Activated naive CD4-positive, alpha-beta T cell treated with anti-CD3 and anti-CD28 coated beads for 36 hours (primary cell): ENCODE results near the gene NXN. TPM values are rescaled to one million over a fixed set of nuclear protein-coding genes. Genes with fewer than 3 reads are reported as not detected.

Experiments
- CTCF ChIA-PET: fragments of 350-600 bp; sonication (Branson Sonifier 250); formaldehyde crosslinking; loops from one replicate; lab custom pipeline; 2021; ENCODE audit warnings: antibody characterized with exemption; lab: Charles Lee
- DNase-seq: peaks from one replicate; pipeline ENCODE4 v3.0.0-alpha.2; 2020
- H3K27ac Mint-ChIP-seq: one replicate; pipeline ENCODE4 v1.8.0; 2021; ENCODE audit warnings: mild to moderate bottlenecking, mixed read lengths
- H3K27me3 Mint-ChIP-seq: one replicate; pipeline ENCODE4 v1.8.0; 2021; ENCODE audit warnings: low read depth, mixed read lengths
- H3K36me3 Mint-ChIP-seq: one replicate; pipeline ENCODE4 v1.8.0; 2021; ENCODE audit warnings: low read depth, mixed read lengths
- H3K4me1 Mint-ChIP-seq: one replicate; pipeline ENCODE4 v1.8.0; 2021; ENCODE audit warnings: low read depth, mixed read lengths
- H3K4me3 Mint-ChIP-seq: one replicate; pipeline ENCODE4 v1.8.0; 2021; ENCODE audit warnings: mild to moderate bottlenecking, moderate library complexity, mixed read lengths
- H3K9me3 Mint-ChIP-seq: one replicate; pipeline ENCODE4 v1.8.0; 2021; ENCODE audit warnings: mixed read lengths
- intact Hi-C: fragments of 100-400 bp; cut with micrococcal nuclease; formaldehyde crosslinking; loops from one replicate; pipeline ENCODE4 v1.15.1; 2023
- total RNA-seq, 2 experiments: library from RNA; stranded (reverse); gene quantifications; one replicate each; pipeline ENCODE4 v1.2.3, GENCODE V29; 2021

The NXN gene
- total RNA-seq, 2 experiments from 2014 or later: 0.20 to 0.33 TPM

DNA sequence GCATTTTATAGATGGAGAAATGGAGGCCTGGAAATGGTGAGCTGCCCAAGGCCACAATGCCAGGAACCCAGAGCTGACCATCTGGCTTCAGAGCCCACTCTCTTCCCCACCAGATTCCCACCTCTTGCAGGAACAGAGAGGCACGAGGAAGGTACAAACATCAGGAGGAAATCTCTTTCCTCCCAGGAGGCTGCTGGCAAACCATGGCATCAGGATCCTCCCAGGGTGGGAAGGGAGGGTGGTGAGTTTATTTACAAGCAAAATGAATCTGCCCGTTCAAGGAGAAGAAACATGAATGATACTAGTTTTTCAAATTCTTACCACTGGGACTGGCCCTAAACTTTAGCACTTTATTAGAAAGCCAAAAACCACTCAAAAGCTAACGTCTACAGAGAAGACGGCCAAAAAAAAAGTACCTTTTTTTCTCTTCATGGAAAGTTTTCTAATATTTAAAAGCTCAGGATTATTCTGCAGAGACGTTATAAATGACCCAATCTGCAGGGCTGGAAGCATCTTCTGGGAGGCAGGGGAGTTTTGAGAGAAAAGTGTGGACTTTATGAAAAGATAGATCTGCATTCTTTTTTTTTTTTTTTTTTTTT lies 79.1 kb downstream of the NXN start:
- H3K27ac Mint-ChIP-seq: no peak overlapping the region
- H3K27me3 Mint-ChIP-seq: peaks cover 40% of the 10 kb centered on the region
- no peaks in the 10 kb centered on the region for H3K9me3 Mint-ChIP-seq
- H3K4me3 Mint-ChIP-seq: no peak overlapping the region
- no peaks in the 10 kb centered on the region for H3K36me3 Mint-ChIP-seq
- CTCF ChIA-PET: no interaction called here
- DNase-seq: no peak
- H3K4me1 Mint-ChIP-seq: no peaks in the 10 kb centered on the region
- intact Hi-C loops: no loop called here

DNA sequence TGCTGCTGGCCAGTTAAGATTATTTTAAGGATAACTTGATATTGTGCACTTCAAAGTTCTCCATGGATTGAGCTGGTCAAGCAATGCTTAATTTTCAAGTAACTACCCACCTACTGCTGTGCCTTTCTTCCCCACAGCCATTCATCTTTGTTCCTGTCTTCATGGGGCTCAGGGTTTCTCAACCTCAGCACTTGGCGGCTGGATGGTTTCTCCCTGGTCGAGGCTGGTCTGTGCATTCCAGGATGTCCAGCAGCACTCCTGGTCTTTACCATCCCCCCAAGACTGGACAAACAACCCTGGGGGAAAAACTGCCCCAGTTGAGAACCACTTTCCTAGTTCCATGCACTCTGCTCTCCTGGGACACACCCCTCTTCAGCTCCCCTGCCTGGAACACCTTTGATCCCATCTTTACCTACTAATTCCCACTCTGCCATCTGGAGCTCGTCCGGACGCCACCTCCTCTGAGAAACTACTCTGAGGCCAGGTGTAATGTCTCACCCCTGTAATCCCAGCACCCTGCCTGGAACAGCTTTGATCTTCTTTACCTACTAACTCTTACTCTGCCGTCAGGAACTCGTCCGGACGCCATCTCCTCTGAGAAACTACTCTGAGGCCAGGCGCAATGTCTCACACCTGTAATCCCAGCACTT lies 81.5 kb downstream of the NXN start:
- no peaks in the 10 kb centered on the region for H3K9me3 Mint-ChIP-seq
- intact Hi-C loops: no loop called here
- DNase-seq: no peak
- no peak overlapping the region for H3K27ac Mint-ChIP-seq
- no peaks in the 10 kb centered on the region for H3K4me1 Mint-ChIP-seq
- peaks cover 34% of the 10 kb centered on the region for H3K27me3 Mint-ChIP-seq
- CTCF ChIA-PET: no interaction called here
- no peak overlapping the region for H3K4me3 Mint-ChIP-seq
- H3K36me3 Mint-ChIP-seq: no peaks in the 10 kb centered on the region

DNA sequence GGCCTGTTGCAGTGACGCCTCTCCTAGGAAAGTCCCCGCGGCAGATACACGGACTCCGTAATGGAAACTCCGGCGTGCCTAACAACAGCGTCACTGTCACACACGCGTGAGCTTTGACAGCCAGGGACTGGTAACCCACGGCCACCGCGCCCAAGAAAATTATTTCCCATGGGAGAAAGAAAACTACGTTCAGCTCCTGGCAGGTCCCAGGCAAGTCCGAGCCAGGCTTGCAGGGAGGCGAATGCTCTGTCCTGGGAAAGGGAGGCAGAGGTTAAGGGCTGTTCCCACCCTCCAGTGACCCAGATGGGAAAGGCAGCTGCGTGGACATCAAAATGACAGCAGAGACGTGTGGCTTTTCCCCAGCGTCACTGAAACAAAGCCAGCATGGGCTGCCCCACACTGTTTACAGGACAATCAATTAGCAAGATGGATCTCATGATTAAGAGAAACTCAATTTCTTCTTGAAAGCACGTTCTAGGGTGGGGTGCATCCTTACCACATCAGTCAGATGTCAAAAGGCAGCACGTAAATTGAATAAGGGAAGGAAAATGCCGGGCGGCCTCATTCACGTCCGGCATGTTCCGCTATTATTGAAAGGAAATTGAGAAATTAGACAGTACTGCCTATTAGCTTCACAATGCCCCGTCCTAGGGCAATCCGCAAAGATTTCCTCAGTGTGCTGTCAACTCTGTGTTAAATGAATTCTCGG lies 82.5 kb downstream of the NXN start:
- no peak overlapping the region for H3K27ac Mint-ChIP-seq
- no peaks in the 10 kb centered on the region for H3K36me3 Mint-ChIP-seq
- intact Hi-C loops: no loop called here
- DNase-seq: no peak
- no peaks in the 10 kb centered on the region for H3K4me1 Mint-ChIP-seq
- H3K9me3 Mint-ChIP-seq: no peaks in the 10 kb centered on the region
- H3K4me3 Mint-ChIP-seq: no peak overlapping the region
- H3K27me3 Mint-ChIP-seq: peaks cover 30% of the 10 kb centered on the region
- CTCF ChIA-PET: no interaction called here

DNA sequence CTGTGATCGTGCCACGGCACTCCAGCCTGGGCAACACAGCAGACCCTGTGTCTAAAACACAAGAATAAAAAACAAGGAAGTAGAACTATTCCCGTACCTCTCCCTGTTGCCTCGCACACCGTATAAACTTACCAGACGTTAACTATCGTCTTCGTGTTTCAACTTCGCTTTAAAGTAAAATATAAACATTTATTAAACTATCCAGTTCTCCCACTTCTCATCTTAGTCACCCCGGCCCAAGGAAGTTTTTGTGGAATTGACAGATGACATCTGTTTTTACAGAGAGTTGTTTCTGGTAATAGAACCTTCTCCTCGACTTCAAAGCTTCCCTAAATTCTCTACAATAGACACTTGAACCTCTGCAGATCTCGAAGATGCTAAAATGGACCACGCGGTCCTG lies 83.1 kb downstream of the NXN start:
- Mint-ChIP-seq H3K27me3 (peaks cover 26% of the 10 kb centered on the region), H3K27ac (no peak overlapping the region), H3K4me1 (no peaks in the 10 kb centered on the region), H3K4me3 (no peak overlapping the region), H3K9me3 (no peaks in the 10 kb centered on the region), H3K36me3 (no peaks in the 10 kb centered on the region)
- DNase-seq: no peak
- CTCF ChIA-PET: no interaction called here
- intact Hi-C loops: no loop called here

DNA sequence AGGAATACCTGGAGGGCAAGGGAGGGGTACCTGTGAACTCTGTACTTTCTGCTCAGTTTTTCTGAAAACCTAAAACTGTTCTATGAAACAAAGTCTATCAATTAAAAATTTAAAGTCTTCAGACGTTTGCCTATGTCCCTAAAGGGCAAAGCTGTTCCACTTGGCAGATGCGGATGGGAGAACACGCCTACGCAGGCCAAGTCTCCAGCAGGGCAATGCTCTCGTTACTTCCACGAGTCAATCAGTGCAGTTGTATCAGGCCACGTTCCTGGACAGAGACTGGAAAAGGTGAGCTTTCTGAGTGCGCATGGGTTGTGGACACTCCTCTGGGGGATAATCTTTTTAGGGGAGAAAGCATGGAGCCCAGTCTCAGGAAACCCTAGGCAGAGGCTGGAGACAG lies 86.6 kb downstream of the NXN start:
- H3K4me3 Mint-ChIP-seq: no peak overlapping the region
- CTCF ChIA-PET: no interaction called here
- no peaks in the 10 kb centered on the region for H3K36me3 Mint-ChIP-seq

DNA sequence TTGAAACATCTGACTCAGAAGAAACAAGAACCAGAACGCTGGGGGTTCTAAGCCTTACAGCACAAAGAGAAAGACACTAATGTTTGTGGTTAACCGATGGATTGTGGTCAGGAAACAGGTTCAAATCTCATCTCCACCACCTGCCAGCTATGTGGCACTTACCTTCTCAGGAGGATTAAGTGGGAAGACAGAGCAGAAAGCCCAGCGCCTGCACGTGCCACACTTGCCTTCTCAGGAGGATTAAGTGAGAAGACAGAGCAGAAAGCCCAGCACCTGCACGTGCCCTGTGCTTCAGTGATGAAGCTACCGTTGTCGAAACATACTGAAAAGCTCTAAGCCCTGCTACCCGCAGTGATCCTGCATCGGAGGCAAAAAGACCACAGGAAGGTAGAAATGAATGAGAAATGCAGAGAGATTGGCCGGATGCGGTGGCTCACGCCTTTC lies 90.6 kb downstream of the NXN start:
- H3K4me3 Mint-ChIP-seq: no peak overlapping the region
- no peak overlapping the region for H3K27ac Mint-ChIP-seq
- CTCF ChIA-PET: interaction anchor here (1.4 kb wide), 1 partner anchor 92 kb away, joined by 3 read pairs; no protein-coding TSS in a partner anchor
- no peaks in the 10 kb centered on the region for H3K36me3 Mint-ChIP-seq
- H3K9me3 Mint-ChIP-seq: no peaks in the 10 kb centered on the region
- intact Hi-C loops: no loop called here
- H3K4me1 Mint-ChIP-seq: peaks cover 3% of the 10 kb centered on the region
- peak; percentile 18 for DNase-seq
- H3K27me3 Mint-ChIP-seq: peaks cover 11% of the 10 kb centered on the region

More for the DNA sequence above, 86.6 kb downstream of the NXN start:
- intact Hi-C loops: no loop called here
- Mint-ChIP-seq H3K4me1 (peaks cover 3% of the 10 kb centered on the region), H3K27ac (no peak overlapping the region), H3K9me3 (no peaks in the 10 kb centered on the region), H3K27me3 (peaks cover 20% of the 10 kb centered on the region)
- DNase-seq: no peak

DNA sequence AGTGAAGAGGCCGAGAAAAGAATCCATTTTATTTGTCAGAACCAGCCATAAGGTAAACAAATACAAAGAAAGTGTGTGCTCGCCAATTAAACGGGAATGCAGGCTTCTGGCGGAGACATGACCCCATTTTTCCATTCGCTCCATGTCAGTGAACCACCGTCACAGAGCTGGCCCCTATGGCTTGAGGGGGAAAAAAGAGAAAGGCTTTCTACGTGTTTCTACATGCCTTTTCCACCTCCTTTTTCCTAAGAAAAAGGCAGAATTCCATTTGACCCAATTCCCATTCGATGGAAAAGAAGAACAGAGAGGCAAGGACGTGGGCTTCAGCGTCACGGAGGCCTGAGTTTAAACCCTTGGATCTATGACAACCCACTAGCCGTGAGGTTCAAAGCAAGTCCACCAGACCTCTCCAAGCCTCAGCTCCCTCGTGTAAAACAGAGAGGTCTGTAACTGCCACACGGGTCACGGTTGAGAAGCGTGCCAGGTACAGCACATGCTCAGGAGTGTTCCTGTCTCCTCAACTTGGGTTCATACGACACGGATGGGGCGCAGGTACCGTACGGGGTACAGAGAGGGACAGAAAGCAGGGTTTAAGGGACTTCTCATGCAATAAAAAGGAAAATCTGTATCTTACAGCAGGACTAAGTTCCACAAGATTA lies 91.9 kb downstream of the NXN start:
- Mint-ChIP-seq H3K4me1 (peaks cover 3% of the 10 kb centered on the region), H3K27me3 (peaks cover 11% of the 10 kb centered on the region), H3K27ac (no peak overlapping the region), H3K9me3 (no peaks in the 10 kb centered on the region), H3K4me3 (no peak overlapping the region), H3K36me3 (no peaks in the 10 kb centered on the region)
- CTCF ChIA-PET: interaction anchor here (0.7 kb wide), 1 partner anchor 111 kb away, joined by 4 read pairs; no protein-coding TSS in a partner anchor
- no peak for DNase-seq
- intact Hi-C loops: no loop called here

DNA sequence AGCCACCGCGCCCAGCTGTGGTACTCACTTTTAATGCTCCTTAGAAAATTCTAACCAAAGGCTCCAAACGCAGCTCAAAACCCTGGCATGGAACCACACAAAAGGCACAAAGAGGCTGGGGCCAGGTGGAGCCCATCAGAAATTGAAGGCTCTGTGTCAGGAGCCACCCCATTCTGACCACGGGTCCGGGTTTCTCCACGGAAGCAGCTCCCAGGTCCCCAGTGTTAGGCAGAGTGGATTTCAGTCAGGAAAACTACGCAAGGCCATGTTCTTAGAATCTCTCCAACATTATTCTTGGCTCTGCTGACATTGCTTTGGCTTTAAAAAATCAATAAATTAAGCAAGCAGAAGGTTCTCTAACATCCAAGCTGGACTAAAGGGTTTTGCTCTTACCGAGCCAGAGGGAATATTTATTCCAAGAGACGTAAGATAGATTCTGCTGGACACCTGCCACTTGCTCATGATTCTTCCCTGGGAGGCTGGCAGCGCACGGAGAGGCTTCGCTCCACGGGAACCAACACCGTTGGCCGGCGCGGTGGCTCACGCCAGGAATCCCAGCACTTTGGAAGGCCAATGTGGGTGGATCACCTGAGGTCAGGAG lies 93.5 kb downstream of the NXN start:
- Mint-ChIP-seq H3K9me3 (no peaks in the 10 kb centered on the region), H3K4me3 (no peak overlapping the region), H3K36me3 (no peaks in the 10 kb centered on the region), H3K27ac (no peak overlapping the region), H3K4me1 (peaks cover 3% of the 10 kb centered on the region), H3K27me3 (peaks cover 14% of the 10 kb centered on the region)
- CTCF ChIA-PET: interaction anchor here (0.7 to 1.2 kb wide), 2 partner anchors 95 to 111 kb away, joined by 3 read pairs; partner anchors contain the start of gene TIMM22
- intact Hi-C loops: no loop called here
- DNase-seq: no peak

DNA sequence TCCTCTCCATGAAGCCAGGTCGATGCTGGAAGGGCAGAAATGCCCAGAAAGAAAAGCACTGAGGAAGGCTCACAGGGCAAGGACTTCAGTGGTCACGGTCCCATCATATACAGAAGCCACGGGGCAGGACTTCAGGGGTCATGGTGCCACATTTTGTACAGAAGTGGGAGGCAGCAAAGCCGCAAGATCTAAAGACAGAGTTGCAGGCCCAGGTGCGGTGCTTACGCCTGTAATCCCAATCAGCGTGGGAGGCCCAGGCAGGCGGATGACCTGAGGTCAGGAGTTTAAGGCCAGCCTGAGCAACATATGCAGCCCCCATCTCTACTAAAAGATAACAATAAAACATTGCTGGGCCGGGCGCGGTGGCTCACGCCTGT lies 96.0 kb downstream of the NXN start:
- Mint-ChIP-seq H3K27me3 (peaks cover 7% of the 10 kb centered on the region), H3K27ac (no peak overlapping the region), H3K4me1 (peaks cover 4% of the 10 kb centered on the region), H3K9me3 (no peaks in the 10 kb centered on the region), H3K36me3 (no peaks in the 10 kb centered on the region), H3K4me3 (no peak overlapping the region)
- CTCF ChIA-PET: interaction anchor here (1.7 kb wide), 1 partner anchor 97 kb away, joined by 4 read pairs; no protein-coding TSS in a partner anchor
- DNase-seq: no peak
- intact Hi-C loops: no loop called here

DNA sequence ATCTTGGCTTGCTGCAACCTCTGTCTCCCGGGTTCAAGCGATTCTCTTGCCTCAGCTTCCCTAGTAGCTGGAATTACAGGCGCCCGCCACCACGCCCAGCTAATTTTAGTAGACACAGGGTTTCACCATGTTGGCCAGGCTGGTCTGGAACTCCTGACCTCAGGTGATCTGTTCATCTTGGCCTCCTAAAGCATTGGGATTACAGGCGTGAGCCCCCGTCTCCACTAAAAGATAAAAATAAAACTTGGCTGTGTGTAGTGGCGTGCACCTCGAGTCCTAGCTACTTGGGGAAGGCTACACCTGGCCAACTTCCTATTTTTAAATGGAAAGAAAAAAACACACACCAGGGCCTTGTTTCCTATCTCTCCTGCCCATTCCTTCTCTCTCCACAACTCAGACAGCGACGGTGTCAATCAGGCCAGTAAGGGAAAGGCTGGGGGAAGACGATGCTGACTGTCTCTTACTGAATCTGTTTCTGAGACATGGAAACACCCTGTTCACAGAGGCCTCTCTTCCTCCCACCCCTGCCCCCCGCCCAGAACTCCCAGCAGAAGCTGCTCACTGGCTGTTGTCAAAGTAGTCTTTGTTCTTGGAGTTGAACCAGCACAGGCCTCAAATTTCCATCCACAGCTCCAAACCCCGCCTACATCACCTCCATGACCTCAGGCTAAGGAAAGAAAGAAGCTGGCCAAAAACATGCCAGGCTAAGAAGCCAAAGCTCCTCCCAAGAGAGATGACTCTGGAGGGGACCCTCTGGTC lies 96.6 kb downstream of the NXN start:
- no peak overlapping the region for H3K4me3 Mint-ChIP-seq
- no peaks in the 10 kb centered on the region for H3K36me3 Mint-ChIP-seq
- no peak for DNase-seq
- H3K27ac Mint-ChIP-seq: no peak overlapping the region
- CTCF ChIA-PET: interaction anchor here (1.4 to 1.7 kb wide), 2 partner anchors 98 to 113 kb away, joined by 3 to 4 read pairs; partner anchors contain the start of gene TIMM22
- H3K4me1 Mint-ChIP-seq: peaks cover 4% of the 10 kb centered on the region
- H3K27me3 Mint-ChIP-seq: peaks cover 8% of the 10 kb centered on the region
- intact Hi-C loops: no loop called here
- no peaks in the 10 kb centered on the region for H3K9me3 Mint-ChIP-seq

DNA sequence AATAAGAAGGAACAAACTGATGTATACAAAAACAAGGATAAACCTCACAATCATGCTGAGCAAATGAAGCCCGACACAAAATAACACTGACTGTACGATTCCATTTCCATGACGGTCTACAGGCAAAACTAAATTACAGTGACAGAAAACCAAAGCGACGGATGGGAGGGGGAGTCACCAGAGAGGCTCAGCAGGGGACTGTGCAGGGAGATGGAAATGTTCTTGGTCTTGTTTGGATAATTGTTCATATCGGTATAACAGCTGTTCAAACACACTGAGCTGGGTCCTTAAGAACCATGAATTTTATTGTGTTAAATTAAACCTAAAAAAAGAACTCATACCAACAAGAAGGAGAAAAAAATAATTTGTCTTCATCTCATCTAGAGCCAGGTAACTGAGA lies 97.8 kb downstream of the NXN start:
- Mint-ChIP-seq H3K4me3 (no peak overlapping the region), H3K4me1 (peaks cover 4% of the 10 kb centered on the region), H3K36me3 (no peaks in the 10 kb centered on the region), H3K27ac (no peak overlapping the region), H3K27me3 (peaks cover 13% of the 10 kb centered on the region), H3K9me3 (no peaks in the 10 kb centered on the region)
- no peak for DNase-seq
- intact Hi-C loops: no loop called here
- CTCF ChIA-PET: interaction anchor here (0.6 to 1.7 kb wide), 3 partner anchors 99 to 787 kb away, joined by 3 to 4 read pairs (median 3); partner anchors contain the start of gene TIMM22
